ENCODE measurements around the gene ITK. TPM values are rescaled to one million over a fixed set of nuclear protein-coding genes. Genes with fewer than 3 reads are reported as not detected.

ITK gene
- total and polyA plus RNA-seq, 2 of the 8 experiments (the other 6 are each of a cell fraction or from before 2014, with no cell fraction given), result 0.05 TPM; not detected in 1

DNA sequence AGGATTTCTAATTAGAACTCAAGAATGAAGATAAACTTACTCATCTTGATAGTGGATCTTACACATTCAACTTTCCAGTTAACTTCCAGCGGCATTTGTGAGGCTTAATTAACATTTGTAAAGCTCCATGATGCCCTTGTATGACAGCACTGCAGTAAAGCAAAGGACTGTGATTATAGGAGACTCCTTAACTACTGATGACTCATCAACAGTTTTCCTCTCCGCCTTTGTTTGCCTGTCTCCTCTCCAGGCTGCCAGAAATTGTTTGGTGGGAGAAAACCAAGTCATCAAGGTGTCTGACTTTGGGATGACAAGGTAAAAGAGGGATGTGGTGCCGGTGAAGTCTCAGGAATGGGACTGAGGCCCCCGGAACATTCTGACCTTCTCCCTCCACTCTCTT lies 64.8 kb downstream of the ITK start (continued):
- TF ChIP-seq RFX5 (IDR thresholded peaks at IDR 0.05; ENCODE audit: borderline replicate concordance, low read depth, low read length) (peak; percentile 80; the same call in 1 of the 2 replicates), JUN (IDR thresholded peaks at IDR 0.05; ENCODE audit: low read depth, low read length) (no peak)

Measured in H1 (cell line).